Spleen (tissue), 11 donors: ENCODE data around the gene TRAPPC12. TPM values are rescaled to one million over a fixed set of nuclear protein-coding genes. Genes with fewer than 3 reads are reported as not detected.

ENCODE experiments used
- DNase-seq: peaks from one replicate; pipeline ENCODE4 v3.0.0-alpha.2; 2020
- H3K27ac ChIP-seq, 8 donors: fragments of 200-600 bp; sonication (generic) in 7 of 8; 1 replicate in 4 of 8; 2 replicates in 4 of 8; pipeline versions ENCODE4 v1.5.0 to v1.8.0; 2016 to 2021; ENCODE audit warnings: inconsistent platforms in 4 of 8, mild to moderate bottlenecking in 4 of 8, moderate library complexity in 1 of 8
- H3K27me3 ChIP-seq, 7 donors: fragments of 200-600 bp; sonication (generic) in 6 of 7; replicated peaks in 1 of 7; 1 replicate in 4 of 7; 2 replicates in 3 of 7; pipeline versions ENCODE4 v1.5.0 to v1.8.0; 2016 to 2021; ENCODE audit warnings: inconsistent platforms in 3 of 7, mild to moderate bottlenecking in 1 of 7
- H3K36me3 ChIP-seq, 6 donors: fragments of 200-600 bp; sonication (generic) in 5 of 6; 1 replicate in 4 of 6; 2 replicates in 2 of 6; pipeline versions ENCODE4 v1.5.0 to v1.8.0; 2016 to 2021; ENCODE audit warnings: inconsistent platforms in 2 of 6
- H3K4me1 ChIP-seq, 6 donors: fragments of 200-600 bp; sonication (generic) in 5 of 6; 1 replicate in 3 of 6; 2 replicates in 3 of 6; pipeline versions ENCODE4 v1.5.0 to v1.8.0; 2016 to 2021; ENCODE audit warnings: inconsistent platforms in 3 of 6
- H3K4me3 ChIP-seq, 8 donors: fragments of 200-600 bp; sonication (generic) in 7 of 8; 1 replicate in 4 of 8; 2 replicates in 4 of 8; pipeline versions ENCODE4 v1.5.0 to v1.8.0; 2016 to 2021; ENCODE audit warnings: inconsistent platforms in 4 of 8, mild to moderate bottlenecking in 4 of 8, moderate library complexity in 2 of 8
- H3K9me3 ChIP-seq, 8 donors: fragments of 200-600 bp; sonication (generic) in 7 of 8; 1 replicate in 4 of 8; 2 replicates in 4 of 8; pipeline versions ENCODE4 v1.5.0 to v1.8.0; 2016 to 2021; ENCODE audit warnings: inconsistent platforms in 4 of 8
- CTCF ChIP-seq, 11 experiments: fragments of 200-600 bp in 7 of 11; fragments of 450-650 bp in 4 of 11; sonication (generic) in 4 of 11; IDR thresholded peaks in 8 of 11; conservative IDR thresholded peaks in 3 of 11; 1 replicate in 7 of 11; 2 replicates in 4 of 11; pipeline versions ENCODE4 v1.4.0 to v1.8.0; 2016 to 2021; ENCODE audit warnings: antibody characterized with exemption in 11 of 11, inconsistent platforms in 4 of 11, mild to moderate bottlenecking in 1 of 11
- POLR2A ChIP-seq, 3 donors: fragments of 450-650 bp; IDR thresholded peaks; one replicate each; pipeline ENCODE4 v1.5.1; 2017; ENCODE audit warnings: antibody characterized with exemption in 3 of 3, mild to moderate bottlenecking in 1 of 3
- POLR2AphosphoS5 ChIP-seq, 3 donors: sonication (generic); formaldehyde crosslinking; IDR thresholded peaks; one replicate each; pipeline ENCODE4 v1.5.1; 2017; ENCODE audit warnings: antibody characterized with exemption in 3 of 3
- WGBS, 5 donors: extraction: QIAGEN DNeasy Blood & Tissue Kit in 3 of 5; methylation state at CpG; one replicate each; pipeline versions ENCODE4 v1.1.5 to v1.1.7; 2013 to 2018; 5-methylcytosine and 5-hydroxymethylcytosine counted together
- intact Hi-C: fragments of 100-400 bp; cut with DNase I; formaldehyde crosslinking; loops from one replicate; pipeline ENCODE4 v1.15.0; 2023; ENCODE audit warnings: low total_unique reads
- polyA plus RNA-seq, 3 donors: library from polyadenylated mRNA; stranded (reverse); fragments of 200-250 nt; gene quantifications; one replicate each; pipeline ENCODE4 v1.2.1, GENCODE V29; 2013
- total RNA-seq, 7 donors: library from RNA; depleted of rRNA in 3 of 7; stranded (reverse); fragments of >200 nt in 3 of 7; fragmentation: NEBNext Ultra II Directional in 4 of 7; extraction: Animal tissue kit (Norgen Biotek cat#: 25700) in 4 of 7; gene quantifications; one replicate each; pipeline versions ENCODE4 v1.1.0 to v1.2.1, GENCODE V29; 2016 to 2021
- donor health status: healthy with polysubstance abuse.
- donor health status: DM: no; HTN: no; CAD: no; lungs with moderate emphysema.
- donor health status: DM: no; HTN: no; CAD: no.
- donor health status: Bipolar disorder and iron deficiency.
- donor health status: healthy.
- donor health status: DM: no; HTN: no; CAD: no.
- donor health status: DM: yes; HTN: yes; CAD: no.

The TRAPPC12 gene
- total and polyA plus RNA-seq, 10 donors: 70.2 to 132 (median 97.1) TPM

- 60 to 68% (median 62%) methylated on average over 2 of the region's 2 CpGs for WGBS, 5 donors
- H3K4me3 ChIP-seq: no peak overlapping the region
- DNase-seq: no peak
- H3K27ac ChIP-seq: no peak overlapping the region
- TF ChIP-seq POLR2AphosphoS5 (IDR thresholded peaks at IDR 0.05) (no peak), CTCF (IDR thresholded peaks at IDR 0.05 in 8 of 11, conservative IDR thresholded peaks at IDR 0.05 in 3 of 11) (no peak), POLR2A (IDR thresholded peaks at IDR 0.05) (no peak)
- intact Hi-C loops: no loop called here
- H3K27me3 ChIP-seq: no peaks in the 10 kb centered on the region
- H3K9me3 ChIP-seq: no peaks in the 10 kb centered on the region
- H3K4me1 ChIP-seq: peaks cover 0 to 17% (median 0%) of the 10 kb centered on the region in 6 donors
- peaks cover 0 to 37% (median 20%) of the 10 kb centered on the region in 6 donors for H3K36me3 ChIP-seq
Observed at GRCh38 chr2:3440477-3440876, 61.0 kb downstream of the TRAPPC12 start.

DNA sequence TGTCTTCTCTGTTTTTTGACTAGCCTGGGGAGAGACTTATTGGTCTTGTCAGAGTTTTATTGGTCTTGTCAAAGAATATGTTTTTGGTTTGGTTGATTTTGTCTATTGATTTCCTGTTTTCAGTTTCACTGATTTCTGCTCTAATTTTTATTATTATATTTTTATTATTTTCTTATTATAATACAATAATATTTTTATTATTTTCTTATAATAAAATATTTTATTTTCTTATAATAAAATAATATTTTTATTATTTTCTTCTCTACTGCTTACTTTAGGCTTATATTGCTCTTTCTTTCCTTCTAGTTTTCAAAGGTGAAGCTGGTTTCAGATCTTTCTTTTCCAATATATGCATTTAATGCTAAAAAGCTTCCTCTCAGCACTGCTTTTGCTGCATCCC lies 62.0 kb downstream of the TRAPPC12 start:
- no peak for DNase-seq

DNA sequence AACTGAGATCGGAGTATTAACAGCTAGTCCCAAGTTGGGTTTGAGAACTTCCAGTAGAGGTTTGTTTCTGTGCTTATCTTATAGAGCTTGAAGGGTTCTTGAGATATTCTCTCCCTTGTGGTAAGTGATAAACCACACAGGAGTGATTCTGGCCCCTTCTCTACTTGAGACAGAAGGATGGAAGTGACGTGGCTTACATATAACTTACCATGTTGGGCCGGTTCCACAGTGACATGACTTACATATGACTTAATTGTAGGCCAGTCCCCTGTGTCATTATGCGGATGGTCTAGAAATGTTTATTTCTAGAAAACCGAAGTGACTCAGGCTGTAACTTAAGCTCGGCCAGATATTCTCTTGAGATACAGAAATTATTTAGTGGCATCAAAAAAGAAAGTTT lies 62.7 kb downstream of the TRAPPC12 start:
- 85 to 94% (median 93%) methylated on average over 6 of the region's 6 CpGs for WGBS, 5 donors
- Histone ChIP-seq H3K36me3 (peaks cover 0 to 48% (median 35%) of the 10 kb centered on the region in 6 donors), H3K4me1 (peaks cover 0 to 17% (median under 1%) of the 10 kb centered on the region in 6 donors), H3K27me3 (no peaks in the 10 kb centered on the region), H3K9me3 (no peaks in the 10 kb centered on the region), H3K27ac (no peak overlapping the region), H3K4me3 (no peak overlapping the region)
- no peak for DNase-seq
- no peak for TF ChIP-seq CTCF (IDR thresholded peaks at IDR 0.05 in 8 of 11, conservative IDR thresholded peaks at IDR 0.05 in 3 of 11)
- no peak for TF ChIP-seq POLR2A (IDR thresholded peaks at IDR 0.05)
- TF ChIP-seq POLR2AphosphoS5 (IDR thresholded peaks at IDR 0.05): no peak
- intact Hi-C loops: no loop called here

More for the DNA sequence above, 62.0 kb downstream of the TRAPPC12 start:
- Histone ChIP-seq H3K27ac (no peak overlapping the region), H3K4me3 (no peak overlapping the region), H3K9me3 (no peaks in the 10 kb centered on the region), H3K36me3 (peaks cover 0 to 40% (median 28%) of the 10 kb centered on the region in 6 donors), H3K27me3 (no peaks in the 10 kb centered on the region), H3K4me1 (peaks cover 0 to 17% (median 0%) of the 10 kb centered on the region in 6 donors)
- intact Hi-C loops: no loop called here
- TF ChIP-seq CTCF (IDR thresholded peaks at IDR 0.05 in 8 of 11, conservative IDR thresholded peaks at IDR 0.05 in 3 of 11) (no peak), POLR2AphosphoS5 (IDR thresholded peaks at IDR 0.05) (no peak), POLR2A (IDR thresholded peaks at IDR 0.05) (no peak)

DNA sequence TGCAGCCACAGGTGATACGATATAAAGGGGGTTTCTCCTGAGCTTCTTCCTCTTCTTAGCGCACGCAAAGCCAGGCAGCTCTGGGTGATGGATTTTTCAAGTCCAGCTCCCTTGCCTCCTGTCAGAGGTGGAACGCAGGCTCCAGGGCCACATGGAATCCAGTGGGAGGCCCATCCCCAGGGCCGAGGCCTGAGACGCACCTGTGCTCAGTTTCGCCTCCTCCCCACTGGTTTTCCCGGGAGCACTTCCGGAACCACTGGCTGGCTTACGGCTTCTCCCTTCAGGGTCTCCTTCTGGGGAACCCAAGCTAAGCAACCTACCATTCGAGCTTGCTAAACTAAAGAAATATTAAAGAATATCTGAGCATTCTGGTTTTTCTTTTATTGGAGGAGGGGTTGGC lies 63.6 kb downstream of the TRAPPC12 start:
- no peak overlapping the region for H3K27ac ChIP-seq
- H3K4me3 ChIP-seq: no peak overlapping the region
- peaks cover 0 to 23% (median 4%) of the 10 kb centered on the region in 6 donors for H3K4me1 ChIP-seq
- 96 to 97% (median 97%) methylated on average over 11 of the region's 11 CpGs for WGBS, 5 donors
- H3K27me3 ChIP-seq: no peaks in the 10 kb centered on the region
- H3K9me3 ChIP-seq: no peaks in the 10 kb centered on the region
- TF ChIP-seq POLR2A (IDR thresholded peaks at IDR 0.05) (no peak), CTCF (IDR thresholded peaks at IDR 0.05 in 8 of 11, conservative IDR thresholded peaks at IDR 0.05 in 3 of 11) (no peak), POLR2AphosphoS5 (IDR thresholded peaks at IDR 0.05) (no peak)
- intact Hi-C loops: no loop called here
- DNase-seq: no peak
- H3K36me3 ChIP-seq: peaks cover 0 to 57% (median 37%) of the 10 kb centered on the region in 6 donors
